Measurements from ENCODE around the gene STARD3.

The STARD3 gene

DNA sequence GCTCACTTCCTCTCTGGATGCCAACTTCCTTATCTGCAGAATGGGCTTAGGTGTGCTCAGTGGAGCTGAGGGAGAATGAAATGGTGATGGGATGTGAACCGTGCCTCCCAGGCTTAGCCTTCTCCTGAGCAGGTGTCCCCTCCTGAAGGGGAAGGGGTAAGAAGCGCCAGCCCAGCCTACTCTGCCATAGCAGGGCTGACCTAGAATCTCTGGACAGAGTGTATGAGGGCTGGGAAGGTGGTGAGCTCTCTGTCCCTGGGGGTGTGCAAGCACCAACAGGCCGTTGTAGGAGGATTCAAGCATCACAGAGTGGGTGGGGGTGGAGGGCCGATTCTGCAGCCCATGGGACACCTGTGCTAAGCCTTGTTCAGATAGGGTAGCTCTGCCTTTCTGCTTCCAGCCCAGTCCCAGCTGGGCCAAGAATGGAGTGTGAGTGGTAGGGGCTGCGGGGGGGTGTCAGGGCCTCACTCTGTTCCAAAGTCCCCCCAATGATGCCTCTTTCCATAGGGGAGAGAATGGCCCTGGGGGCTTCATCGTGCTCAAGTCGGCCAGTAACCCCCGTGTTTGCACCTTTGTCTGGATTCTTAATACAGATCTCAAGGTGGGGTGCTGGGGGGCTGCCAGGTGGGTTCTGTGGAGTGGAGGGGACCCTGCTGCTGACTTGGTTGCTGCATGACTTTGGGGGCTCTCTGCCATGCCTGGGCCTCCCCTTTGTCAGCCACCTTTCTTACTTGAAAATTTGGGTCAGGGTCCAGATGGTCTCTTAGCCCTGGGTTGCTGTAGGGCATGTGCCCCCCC, 25.0 kb downstream of the STARD3 start:
- no peak for DNase-seq

DNA sequence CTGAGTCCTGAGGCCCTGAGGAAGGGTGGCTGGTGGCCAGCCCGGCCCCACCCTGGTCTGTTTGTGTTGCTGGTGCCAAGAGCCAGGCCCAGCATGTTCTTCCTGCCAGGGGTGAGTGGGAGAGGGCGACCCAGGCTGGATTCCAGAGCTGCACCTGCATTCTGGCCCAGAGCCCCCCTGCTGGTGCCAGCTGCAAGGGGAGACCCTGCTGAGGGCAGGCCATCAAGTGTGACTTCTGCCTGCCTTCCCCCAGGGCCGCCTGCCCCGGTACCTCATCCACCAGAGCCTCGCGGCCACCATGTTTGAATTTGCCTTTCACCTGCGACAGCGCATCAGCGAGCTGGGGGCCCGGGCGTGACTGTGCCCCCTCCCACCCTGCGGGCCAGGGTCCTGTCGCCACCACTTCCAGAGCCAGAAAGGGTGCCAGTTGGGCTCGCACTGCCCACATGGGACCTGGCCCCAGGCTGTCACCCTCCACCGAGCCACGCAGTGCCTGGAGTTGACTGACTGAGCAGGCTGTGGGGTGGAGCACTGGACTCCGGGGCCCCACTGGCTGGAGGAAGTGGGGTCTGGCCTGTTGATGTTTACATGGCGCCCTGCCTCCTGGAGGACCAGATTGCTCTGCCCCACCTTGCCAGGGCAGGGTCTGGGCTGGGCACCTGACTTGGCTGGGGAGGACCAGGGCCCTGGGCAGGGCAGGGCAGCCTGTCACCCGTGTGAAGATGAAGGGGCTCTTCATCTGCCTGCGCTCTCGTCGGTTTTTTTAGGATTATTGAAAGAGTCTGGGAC, 25.8 kb downstream of the STARD3 start:
- DNase-seq = no peak

DNA sequence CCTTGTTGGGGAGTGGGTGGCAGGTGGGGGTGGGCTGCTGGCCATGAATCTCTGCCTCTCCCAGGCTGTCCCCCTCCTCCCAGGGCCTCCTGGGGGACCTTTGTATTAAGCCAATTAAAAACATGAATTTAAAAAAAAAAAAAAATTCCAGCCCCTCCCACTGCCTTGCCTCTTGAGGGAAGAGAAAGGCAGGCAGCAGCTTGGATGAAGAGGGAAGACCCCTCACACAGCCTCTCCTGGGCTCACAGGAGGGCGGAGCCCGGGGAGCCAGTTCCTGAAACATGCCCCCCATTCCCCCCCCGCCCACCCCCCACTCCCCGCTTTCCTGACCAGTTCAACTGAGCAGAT, 26.4 kb downstream of the STARD3 start:
- no peak for DNase-seq

DNA sequence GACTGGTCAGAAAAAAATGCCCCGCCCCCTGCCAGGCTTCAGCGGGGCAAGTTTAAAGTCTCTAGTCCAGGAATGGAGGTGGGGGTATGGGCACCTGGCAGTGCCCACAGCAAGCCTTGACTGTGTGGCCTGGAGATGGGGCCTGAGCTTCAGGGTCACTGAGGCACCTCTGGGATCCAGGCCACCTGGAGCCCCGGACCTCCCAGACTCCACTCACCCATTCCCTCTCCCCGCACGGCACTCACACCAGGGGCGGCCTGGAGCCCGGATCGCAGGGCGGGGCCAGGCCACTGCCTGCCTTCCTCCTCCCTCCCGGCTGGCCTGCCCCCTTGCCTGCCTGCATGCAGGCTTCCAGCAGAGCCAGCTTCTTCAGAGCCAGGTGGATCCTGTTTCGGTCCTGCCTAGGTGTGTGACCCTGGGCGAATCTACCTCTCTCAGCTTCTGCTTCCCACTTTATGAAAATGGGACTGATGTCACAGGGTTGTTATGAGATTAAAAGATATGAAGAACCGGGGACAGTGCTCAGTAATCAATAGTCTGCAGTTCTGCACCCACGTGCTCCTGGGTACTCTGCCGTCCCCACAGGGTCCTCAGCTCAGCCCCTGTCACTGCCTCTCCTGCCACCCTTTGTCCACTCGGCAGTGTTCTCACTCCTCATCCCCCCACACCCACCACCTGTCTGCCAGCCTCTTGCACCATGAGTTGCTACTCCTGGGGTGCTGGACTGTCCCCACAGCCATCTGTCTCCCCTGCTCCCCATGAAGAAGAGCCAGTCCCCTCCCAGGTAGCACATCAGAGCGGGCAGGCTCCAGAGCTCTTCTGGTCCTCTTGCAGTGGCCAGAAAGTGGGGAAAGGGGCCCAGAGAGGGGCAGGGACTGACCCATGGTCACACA, 27.0 kb downstream of the STARD3 start:
- no peak for DNase-seq

DNA sequence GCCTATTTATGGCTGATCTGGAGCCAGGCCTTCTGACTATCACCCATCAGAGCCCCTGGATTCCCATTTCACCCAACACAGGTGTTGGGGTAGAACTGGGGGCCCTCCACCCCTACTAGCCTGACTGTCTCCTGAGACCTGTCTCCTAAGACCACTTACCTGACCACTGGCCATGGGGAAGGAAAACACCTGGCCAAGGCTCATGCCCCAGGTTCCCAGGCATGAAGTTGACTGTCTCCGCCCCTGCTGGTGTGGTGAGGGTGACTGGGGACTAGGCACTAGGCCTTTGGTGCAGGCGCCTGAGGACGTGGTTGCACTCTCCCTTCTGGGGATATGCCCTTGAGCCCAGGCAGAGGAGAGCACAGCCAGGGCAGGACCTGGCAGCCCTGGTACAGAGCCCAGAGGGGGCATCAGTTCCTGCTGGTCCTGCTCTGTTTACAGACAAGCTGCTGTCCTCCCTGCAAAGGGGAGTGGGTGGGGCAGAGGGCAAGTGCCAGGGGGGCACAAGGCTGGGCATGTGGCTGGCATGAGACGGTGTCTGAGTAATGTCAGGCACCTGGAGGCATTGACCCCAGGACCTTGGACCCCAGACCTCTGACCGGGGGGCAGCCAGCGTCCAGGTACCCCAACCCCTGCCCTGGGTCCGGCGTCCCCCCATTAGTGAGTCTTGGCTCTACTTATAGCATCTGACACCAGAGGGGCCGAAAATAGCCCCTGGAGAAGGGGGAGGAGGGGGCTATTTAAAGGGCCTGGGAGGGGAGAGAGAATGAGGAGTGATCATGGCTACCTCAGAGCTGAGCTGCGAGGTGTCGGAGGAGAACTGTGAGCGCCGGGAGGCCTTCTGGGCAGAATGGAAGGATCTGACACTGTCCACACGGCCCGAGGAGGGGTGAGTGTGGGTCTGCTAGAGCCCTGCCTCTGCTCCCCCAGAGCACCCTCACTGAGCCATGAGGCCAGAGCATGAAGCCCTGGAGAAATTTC, 27.9 kb downstream of the STARD3 start, which contains the start of gene TCAP:
TSS of gene TCAP (plus strand) at position 769 of the 981 bp plus-strand sequence. CDS start at position 780, 11 bp downstream.
- DNase-seq = no peak

DNA sequence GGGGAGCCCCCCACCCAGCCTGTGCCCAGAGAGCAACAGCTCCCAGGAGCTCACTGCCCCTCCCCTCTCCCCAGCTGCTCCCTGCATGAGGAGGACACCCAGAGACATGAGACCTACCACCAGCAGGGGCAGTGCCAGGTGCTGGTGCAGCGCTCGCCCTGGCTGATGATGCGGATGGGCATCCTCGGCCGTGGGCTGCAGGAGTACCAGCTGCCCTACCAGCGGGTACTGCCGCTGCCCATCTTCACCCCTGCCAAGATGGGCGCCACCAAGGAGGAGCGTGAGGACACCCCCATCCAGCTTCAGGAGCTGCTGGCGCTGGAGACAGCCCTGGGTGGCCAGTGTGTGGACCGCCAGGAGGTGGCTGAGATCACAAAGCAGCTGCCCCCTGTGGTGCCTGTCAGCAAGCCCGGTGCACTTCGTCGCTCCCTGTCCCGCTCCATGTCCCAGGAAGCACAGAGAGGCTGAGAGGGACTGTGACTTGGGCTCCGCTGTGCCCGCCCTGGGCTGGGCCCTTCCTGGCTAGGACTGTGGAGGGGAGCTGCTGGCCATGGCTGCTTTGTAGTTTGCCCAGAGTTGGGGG, 28.8 kb downstream of the STARD3 start:
- peak; percentile 22 for DNase-seq

DNA sequence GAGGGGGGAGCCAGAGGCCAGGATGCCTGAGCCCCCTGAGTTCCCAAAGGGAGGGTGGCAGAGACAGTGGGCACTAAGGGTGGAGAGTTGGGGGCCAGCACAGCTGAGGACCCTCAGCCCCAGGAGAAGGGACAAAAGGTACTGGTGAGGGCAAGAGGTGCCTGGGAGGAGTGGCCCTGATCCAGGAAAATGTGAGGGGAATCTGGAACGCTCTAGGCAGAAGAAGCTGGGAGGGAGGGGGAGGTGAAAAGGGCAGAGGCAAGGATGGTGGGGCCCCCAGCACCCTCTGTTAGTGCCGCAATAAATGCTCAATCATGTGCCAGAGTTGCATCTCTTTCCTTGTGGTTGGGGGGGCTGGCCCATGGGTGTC, 29.3 kb downstream of the STARD3 start:
- DNase-seq = no peak

DNA sequence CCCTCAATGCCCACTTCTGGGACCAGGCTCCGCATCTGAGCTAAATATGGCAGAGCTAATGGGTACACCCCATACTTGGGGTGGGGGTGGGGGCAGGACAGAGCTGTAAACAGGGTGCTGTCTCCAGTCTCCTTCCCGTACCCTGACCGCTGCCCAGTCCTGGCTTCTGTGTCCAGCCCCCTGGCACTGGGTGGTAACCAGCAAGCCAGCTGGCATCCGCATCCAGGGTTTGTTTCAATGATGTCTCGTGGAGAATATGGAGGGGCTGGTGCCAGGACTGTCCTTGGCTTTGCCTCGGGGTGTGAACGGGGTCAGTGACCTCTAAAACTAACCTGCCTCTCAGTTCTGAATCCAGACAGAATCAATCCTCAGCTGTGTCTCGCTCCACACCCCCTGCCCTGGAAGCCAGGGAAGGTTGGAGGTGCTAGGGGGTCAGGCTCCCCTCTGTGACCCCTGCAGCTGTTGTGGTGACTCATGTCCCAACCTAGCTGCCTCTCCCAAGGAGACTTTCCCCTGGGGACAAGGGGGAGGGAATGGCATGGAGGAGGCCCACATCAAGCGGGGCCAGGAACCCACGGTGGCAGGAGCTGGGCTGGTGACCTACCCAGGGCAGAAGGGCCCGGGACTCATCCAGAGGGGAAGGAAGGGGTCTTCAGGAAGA, 29.8 kb downstream of the STARD3 start:
- no peak for DNase-seq

DNA sequence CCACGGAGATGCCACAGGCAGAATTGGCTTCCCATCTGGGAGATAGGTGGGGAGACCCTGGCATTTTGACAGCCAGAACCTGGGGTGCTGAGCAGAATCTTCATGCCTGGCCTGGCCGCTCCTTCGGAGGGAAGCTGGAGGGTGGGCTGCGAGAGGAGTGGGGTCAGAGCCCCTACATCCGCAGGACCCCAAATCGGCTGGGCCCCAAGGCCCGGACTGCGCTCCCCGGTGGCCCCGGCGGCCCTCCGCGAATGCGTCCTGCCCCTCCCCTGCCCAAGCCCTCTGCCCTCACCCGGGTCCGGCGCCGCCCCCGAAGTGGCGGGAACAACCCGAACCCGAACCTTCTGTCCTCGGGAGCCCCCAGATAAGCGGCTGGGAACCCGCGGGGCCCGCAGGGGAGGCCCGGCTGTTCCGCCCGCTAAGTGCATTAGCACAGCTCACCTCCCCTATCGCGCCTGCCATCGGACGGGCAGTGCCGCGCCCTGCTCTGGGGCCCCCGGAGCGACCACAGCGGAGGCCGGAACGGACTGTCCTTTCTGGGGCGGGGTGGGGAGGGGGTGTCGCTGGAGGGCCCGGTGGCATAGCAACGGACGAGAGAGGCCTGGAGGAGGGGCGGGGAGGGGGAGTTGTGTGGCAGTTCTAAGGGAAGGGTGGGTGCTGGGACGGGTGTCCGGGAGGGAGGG, 30.5 kb downstream of the STARD3 start:
- DNase-seq = peak; percentile 19

DNA sequence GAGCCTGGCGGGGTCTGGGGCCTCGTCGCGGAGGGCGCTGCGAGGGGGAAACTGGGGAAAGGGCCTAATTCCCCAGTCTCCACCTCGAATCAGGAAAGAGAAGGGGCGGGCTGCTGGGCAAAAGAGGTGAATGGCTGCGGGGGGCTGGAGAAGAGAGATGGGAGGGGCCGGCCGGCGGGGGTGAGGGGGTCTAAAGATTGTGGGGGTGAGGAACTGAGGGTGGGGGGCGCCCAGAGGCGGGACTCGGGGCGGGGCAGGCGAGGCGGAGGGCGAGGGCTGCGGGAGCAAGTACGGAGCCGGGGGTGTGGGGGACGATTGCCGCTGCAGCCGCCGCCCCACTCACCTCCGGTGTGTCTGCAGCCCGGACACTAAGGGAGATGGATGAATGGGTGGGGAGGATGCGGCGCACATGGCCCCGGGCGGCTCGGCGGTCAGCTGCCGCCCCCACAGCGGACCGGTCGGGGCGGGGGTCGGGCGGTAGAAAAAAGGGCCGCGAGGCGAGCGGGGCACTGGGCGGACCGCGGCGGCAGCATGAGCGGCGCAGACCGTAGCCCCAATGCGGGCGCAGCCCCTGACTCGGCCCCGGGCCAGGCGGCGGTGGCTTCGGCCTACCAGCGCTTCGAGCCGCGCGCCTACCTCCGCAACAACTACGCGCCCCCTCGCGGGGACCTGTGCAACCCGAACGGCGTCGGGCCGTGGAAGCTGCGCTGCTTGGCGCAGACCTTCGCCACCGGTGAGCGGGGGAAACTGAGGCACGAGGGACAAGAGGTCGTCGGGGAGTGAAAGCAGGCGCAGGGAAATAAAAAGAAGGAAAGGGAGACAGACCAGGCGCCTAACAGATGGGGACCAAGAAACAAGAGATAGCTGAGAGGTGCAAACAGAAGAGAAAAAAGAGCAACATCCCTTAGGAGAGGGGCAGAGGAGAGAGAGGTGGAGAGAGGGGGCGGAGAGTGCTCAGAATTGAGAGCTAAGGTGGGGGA, 31.3 kb downstream of the STARD3 start, which contains the start of gene PNMT:
TSS of gene PNMT (plus strand) at position 509 of the 980 bp plus-strand sequence. CDS start at position 532, 23 bp downstream.
- DNase-seq = peak; percentile 84

DNA sequence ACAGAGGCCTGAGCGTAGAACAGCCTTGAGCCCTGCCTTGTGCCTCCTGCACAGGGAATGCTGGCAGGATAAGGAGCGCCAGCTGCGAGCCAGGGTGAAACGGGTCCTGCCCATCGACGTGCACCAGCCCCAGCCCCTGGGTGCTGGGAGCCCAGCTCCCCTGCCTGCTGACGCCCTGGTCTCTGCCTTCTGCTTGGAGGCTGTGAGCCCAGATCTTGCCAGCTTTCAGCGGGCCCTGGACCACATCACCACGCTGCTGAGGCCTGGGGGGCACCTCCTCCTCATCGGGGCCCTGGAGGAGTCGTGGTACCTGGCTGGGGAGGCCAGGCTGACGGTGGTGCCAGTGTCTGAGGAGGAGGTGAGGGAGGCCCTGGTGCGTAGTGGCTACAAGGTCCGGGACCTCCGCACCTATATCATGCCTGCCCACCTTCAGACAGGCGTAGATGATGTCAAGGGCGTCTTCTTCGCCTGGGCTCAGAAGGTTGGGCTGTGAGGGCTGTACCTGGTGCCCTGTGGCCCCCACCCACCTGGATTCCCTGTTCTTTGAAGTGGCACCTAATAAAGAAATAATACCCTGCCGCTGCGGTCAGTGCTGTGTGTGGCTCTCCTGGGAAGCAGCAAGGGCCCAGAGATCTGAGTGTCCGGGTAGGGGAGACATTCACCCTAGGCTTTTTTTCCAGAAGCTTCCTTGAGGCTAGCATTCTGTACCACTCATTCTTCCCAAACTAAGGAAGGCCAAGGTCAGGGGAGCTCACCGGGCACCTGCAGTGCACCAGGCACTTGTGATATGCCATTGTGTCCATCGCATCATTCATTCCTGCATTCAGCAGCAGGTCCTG, 33.2 kb downstream of the STARD3 start:
- DNase-seq = no peak

DNA sequence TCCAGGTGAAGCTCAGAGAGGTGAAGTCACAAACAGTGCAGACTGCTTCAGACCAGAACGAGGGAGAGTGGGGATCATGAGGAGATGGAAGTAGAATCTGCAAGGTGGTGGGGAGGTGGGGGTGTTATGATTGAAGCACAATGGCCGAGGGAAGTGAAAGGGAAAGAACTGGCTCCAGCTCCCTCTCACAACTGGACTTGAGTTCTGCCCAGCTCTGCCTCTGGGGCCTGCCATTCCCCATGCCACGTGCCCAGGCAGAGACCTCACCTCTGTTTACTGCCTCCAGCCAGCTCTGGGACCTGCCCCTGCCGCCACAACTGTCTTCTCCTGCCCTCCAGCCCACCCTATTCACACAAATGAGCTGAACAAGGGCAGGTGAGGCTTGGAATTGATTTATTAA, 33.8 kb downstream of the STARD3 start:
- DNase-seq = no peak

DNA sequence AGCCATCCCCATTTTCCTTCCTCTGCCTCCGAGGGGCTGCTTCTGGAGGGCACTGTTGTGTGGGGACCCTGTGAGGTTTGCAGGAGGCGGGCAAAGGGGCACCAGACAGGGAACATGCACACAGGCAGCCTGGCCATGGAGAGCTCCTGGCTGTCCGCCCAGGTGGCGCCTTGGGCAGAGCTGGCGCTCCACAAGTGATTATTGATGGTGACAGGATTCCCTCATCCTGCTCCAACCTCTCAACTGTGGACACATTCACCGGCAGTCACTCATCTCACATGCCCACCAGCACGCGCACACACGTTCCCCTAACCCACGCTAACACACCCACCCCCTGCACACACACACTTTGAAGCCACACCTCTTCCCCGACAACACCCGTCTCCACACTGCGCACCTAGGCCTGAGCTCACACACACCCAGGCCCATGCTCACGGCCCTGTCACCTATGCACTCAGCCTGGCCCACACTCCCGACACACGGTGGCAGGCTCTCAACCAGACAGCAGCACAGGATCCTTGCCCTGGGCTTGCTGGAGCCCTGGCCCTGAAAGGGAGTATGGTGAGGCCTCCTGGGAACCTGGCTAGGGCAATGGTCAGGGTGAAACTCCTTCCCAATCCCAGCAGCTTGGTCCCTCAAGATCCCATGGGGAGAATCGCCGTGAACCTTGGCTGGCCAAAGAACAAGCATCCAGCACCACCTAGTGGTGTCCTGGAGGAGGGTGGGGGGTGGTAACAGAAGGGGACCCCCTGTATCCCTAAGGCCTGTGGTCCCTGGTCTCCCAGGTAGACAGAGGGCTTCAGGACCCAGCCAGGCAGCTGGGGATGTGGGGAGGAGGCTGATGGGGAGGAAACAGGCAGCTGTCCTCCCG, 34.9 kb downstream of the STARD3 start:
- DNase-seq = peak; percentile 39

DNA sequence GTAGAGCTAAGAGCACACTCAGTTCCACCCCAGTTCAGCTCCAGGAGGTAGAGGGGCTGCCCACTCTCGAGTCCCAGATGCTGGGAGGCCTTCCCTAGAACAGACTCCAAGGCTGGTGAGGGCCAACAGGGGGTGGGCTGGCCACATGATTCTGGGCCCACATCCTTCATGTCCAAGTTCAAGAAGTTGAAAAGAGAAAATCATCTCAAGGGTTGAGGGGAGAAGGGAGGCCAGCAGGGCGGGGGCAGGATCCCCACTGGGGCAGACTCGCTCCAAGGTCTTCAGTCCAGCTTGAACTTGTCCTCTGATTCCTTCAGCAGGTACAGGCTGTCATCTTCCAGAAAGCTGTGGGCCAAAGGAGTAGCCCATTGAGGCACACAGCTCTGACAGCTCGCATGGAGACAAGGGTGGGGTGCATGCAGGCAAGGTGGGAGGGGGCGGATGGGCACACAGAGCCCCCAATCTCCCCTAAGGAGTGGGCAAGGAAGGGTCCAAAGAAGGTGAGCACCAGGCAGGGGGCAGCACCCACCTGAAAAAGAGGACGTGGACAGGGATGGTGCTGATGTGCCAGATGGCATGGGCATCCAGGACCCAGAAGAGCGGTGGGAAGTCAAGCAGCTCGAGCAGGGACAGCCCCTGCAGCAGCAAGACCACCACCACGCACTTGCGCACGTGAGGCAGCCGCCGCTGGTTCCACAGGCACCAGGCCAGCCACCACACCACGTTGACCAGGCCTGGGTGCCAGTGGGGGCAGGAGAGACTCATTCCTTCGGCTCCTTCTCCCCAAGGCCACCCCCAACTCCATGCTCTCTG, 35.8 kb downstream of the STARD3 start:
- DNase-seq = no peak

DNA sequence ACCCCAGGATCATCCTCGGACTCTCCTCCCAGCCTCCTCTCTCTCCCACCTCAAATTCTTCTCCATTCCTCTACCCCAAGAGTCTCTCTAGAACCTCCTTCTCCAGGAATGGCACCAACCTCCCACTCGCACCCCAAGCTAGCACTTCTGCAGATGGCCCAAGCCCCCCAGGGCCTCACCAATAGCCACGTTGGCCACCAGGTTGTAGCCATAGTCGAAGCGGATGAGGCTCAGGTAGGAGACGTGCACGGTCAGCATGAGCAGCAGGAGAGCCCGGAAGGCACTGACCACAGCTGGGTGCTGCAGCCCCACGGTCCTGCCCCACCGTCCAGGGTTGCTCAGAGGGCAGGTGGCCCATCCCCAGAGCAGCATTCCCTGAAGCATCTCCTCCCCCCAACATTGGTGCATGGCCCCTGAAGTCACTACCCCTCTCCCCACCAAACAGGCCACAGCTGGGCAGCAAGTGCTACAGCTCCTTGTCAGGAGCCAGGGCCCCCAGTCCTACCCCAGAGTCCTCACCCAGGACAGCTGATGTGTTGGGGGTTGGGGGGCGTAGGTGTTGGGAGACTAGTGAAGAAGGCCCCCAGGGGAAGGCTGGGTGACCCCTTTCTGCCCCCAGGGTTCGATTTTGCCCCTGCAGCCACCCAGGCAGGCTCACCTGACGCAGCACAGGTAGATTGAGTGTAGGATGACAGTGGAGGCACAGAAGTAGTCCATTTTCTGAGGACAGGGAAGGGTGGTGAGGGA, 36.6 kb downstream of the STARD3 start:
- no peak for DNase-seq

Data from CD4-positive, alpha-beta T cell treated with Interleukin-6 for 4 hours (primary cell).